Osteoblast (primary cell): ENCODE results near the gene GSK3B. TPM values are rescaled to one million over a fixed set of nuclear protein-coding genes. Genes with fewer than 3 reads are reported as not detected.
"Not testable (repeated sequence)": the region's sequence is repeated elsewhere in the genome, so short reads cannot be mapped to it uniquely, and the experiment has no call there.

Experiments
- DNase-seq: peaks from one replicate; pipeline ENCODE4 v3.0.0; 2011; ENCODE audit warnings: low spot score, mixed read lengths; ENCODE audit not compliant: insufficient read length; ENCODE audit errors: missing footprints
- H2AFZ ChIP-seq: 2 replicates; pipeline ENCODE4 v1.6.0; 2011; ENCODE audit warnings: mild to moderate bottlenecking, low read length
- H3K27ac ChIP-seq: 2 replicates; pipeline ENCODE4 v1.5.1; 2011; ENCODE audit warnings: mild to moderate bottlenecking, low read depth, low read length, moderate library complexity
- H3K27me3 ChIP-seq: 2 replicates; pipeline ENCODE4 v1.6.0; 2012; ENCODE audit warnings: mild to moderate bottlenecking, control low read depth, inconsistent platforms, low read length, moderate library complexity; ENCODE audit not compliant: insufficient read depth
- H3K36me3 ChIP-seq: 2 replicates; pipeline ENCODE4 v1.5.1; 2011; ENCODE audit warnings: mild to moderate bottlenecking, low read length, control low read depth, moderate library complexity; ENCODE audit not compliant: insufficient read depth
- H3K4me1 ChIP-seq: 2 replicates; pipeline ENCODE4 v1.5.1; 2011; ENCODE audit warnings: mild to moderate bottlenecking, low read length, control low read depth, moderate library complexity; ENCODE audit not compliant: insufficient read depth
- H3K4me2 ChIP-seq: 2 replicates; pipeline ENCODE4 v1.6.0; 2011; ENCODE audit warnings: mild to moderate bottlenecking, low read length; ENCODE audit not compliant: insufficient read depth
- H3K4me3 ChIP-seq: fragments of 200-600 bp; sonication (generic); 3 replicates; pipeline ENCODE4 v1.5.1; 2012; ENCODE audit warnings: mild to moderate bottlenecking, low read length, inconsistent platforms; ENCODE audit not compliant: insufficient read depth
- H3K79me2 ChIP-seq: 2 replicates; pipeline ENCODE4 v1.6.0; 2012; ENCODE audit warnings: mild to moderate bottlenecking, low read length, control low read depth, inconsistent platforms; ENCODE audit not compliant: insufficient read depth
- H3K9me3 ChIP-seq: 2 replicates; pipeline ENCODE4 v1.5.1; 2011; ENCODE audit warnings: low read depth, low read length, control low read depth
- H4K20me1 ChIP-seq: 2 replicates; pipeline ENCODE4 v1.6.0; 2012; ENCODE audit warnings: mild to moderate bottlenecking, low read length, control low read depth; ENCODE audit not compliant: insufficient read depth
- total RNA-seq: library from RNA; depleted of rRNA; stranded (reverse); fragments of >200 nt; gene quantifications from 2 replicates; pipeline ENCODE4 v1.2.3, GENCODE V29; 2012
- TF ChIP-seq, protein P1 (sequence below): IDR thresholded peaks from 2 replicates; pipeline ENCODE4 v1.5.1; 2011; ENCODE audit warnings: mild to moderate bottlenecking, low read depth, low read length, moderate library complexity; ENCODE audit errors: extremely low read depth

Gene GSK3B
- total RNA-seq, 1 donor, result 87.9 TPM

DNA sequence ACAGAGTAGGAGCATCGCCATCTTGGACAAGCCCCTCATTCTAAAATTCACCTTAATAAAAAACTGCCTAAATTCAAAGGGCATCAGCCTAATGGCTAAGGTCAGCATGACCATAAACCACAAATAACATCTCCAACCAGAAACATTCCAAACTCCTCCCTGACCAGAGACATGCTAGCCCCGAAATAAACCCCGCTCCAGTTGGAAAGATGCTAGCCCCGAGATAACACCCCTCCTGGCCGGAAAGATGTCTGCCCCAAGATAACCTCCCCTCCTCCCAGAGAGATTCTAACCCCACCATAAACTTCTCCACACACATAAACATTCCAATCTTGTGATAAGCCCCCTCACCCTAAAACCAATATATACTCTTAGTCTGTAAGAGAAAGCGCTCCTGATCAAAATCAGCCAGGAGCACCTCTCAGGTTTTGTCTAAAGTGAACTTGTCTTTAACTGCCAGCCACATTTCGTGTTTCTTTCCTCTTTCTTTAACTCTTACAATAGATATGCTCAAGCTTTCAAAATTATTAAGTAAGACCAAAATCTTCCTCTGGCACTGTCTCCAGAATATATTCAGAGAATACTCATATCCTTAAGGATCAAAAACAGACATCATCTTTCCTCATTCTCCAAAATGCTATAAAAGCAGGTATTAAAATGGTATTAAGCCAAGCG, 104.1 kb downstream of the GSK3B start:
- no peak overlapping the region for H3K4me3 ChIP-seq
- peaks cover 12% of the 10 kb centered on the region for H3K4me1 ChIP-seq
- H4K20me1 ChIP-seq, result peaks cover 65% of the 10 kb centered on the region
- no peak overlapping the region for H2AFZ ChIP-seq
- H3K4me2 ChIP-seq, result no peak overlapping the region
- H3K36me3 ChIP-seq, result no peaks in the 10 kb centered on the region
- no peak overlapping the region for H3K27ac ChIP-seq
- DNase-seq, result no peak
- no peaks in the 10 kb centered on the region for H3K9me3 ChIP-seq
- TF ChIP-seq, protein P1, sequence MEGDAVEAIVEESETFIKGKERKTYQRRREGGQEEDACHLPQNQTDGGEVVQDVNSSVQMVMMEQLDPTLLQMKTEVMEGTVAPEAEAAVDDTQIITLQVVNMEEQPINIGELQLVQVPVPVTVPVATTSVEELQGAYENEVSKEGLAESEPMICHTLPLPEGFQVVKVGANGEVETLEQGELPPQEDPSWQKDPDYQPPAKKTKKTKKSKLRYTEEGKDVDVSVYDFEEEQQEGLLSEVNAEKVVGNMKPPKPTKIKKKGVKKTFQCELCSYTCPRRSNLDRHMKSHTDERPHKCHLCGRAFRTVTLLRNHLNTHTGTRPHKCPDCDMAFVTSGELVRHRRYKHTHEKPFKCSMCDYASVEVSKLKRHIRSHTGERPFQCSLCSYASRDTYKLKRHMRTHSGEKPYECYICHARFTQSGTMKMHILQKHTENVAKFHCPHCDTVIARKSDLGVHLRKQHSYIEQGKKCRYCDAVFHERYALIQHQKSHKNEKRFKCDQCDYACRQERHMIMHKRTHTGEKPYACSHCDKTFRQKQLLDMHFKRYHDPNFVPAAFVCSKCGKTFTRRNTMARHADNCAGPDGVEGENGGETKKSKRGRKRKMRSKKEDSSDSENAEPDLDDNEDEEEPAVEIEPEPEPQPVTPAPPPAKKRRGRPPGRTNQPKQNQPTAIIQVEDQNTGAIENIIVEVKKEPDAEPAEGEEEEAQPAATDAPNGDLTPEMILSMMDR, result no peak
- H3K27me3 ChIP-seq, result no peaks in the 10 kb centered on the region
- H3K79me2 ChIP-seq, result peaks cover 97% of the 10 kb centered on the region

GRCh38 chr3:119986812-119987211, 107.4 kb downstream of the GSK3B start:
- H3K27me3 ChIP-seq, H3K9me3 ChIP-seq, H3K36me3 ChIP-seq, H3K27ac ChIP-seq, H3K4me1 ChIP-seq, DNase-seq, H3K4me3 ChIP-seq, H3K4me2 ChIP-seq, H2AFZ ChIP-seq: not testable (repeated sequence)
- Histone ChIP-seq H4K20me1 (peaks cover 46% of the 10 kb centered on the region), H3K79me2 (peaks cover 89% of the 10 kb centered on the region)

- H4K20me1 ChIP-seq, result peaks cover 20% of the 10 kb centered on the region
Observed at GRCh38 chr3:119981386-119981785, 112.9 kb downstream of the GSK3B start.

GRCh38 chr3:119978554-119979208, 115.6 kb downstream of the GSK3B start:
- Histone ChIP-seq H4K20me1 (peaks cover 35% of the 10 kb centered on the region), H3K4me3 (no peak overlapping the region), H3K27me3 (no peaks in the 10 kb centered on the region), H3K9me3 (no peaks in the 10 kb centered on the region), H3K79me2 (peaks cover 98% of the 10 kb centered on the region), H2AFZ (no peak overlapping the region), H3K4me1 (no peaks in the 10 kb centered on the region), H3K4me2 (no peak overlapping the region), H3K27ac (no peak overlapping the region), H3K36me3 (no peaks in the 10 kb centered on the region)
- no peak for DNase-seq
- TF ChIP-seq, protein P1, result no peak

More at GRCh38 chr3:119981386-119981785, 112.9 kb downstream of the GSK3B start:
- no peak for DNase-seq
- H3K27ac ChIP-seq, result no peak overlapping the region
- H3K79me2 ChIP-seq, result peaks cover 88% of the 10 kb centered on the region
- no peak overlapping the region for H3K4me2 ChIP-seq
- TF ChIP-seq, protein P1, result no peak
- no peak overlapping the region for H3K4me3 ChIP-seq
- H3K27me3 ChIP-seq, result no peaks in the 10 kb centered on the region
- H2AFZ ChIP-seq, result no peak overlapping the region
- no peaks in the 10 kb centered on the region for H3K4me1 ChIP-seq
- no peaks in the 10 kb centered on the region for H3K36me3 ChIP-seq
- H3K9me3 ChIP-seq, result no peaks in the 10 kb centered on the region
